Esophagus muscularis mucosa (tissue), 3 donors: ENCODE data around the gene TMEM94.

ENCODE experiments used
- POLR2A ChIP-seq: fragments of 450-650 bp; IDR thresholded peaks from one replicate; pipeline ENCODE4 v1.6.1; 2017; ENCODE audit warnings: antibody characterized with exemption, moderate library complexity, mild to moderate bottlenecking, low read depth
- TF ChIP-seq, protein P1 (sequence below), 3 experiments: fragments of 200-600 bp in 2 of 3; fragments of 450-650 bp in 1 of 3; sonication (generic) in 2 of 3; IDR thresholded peaks; one replicate each; pipeline ENCODE4 v1.5.1; 2017 to 2019; ENCODE audit warnings: antibody characterized with exemption in 3 of 3, mild to moderate bottlenecking in 2 of 3, moderate library complexity in 1 of 3

DNA sequence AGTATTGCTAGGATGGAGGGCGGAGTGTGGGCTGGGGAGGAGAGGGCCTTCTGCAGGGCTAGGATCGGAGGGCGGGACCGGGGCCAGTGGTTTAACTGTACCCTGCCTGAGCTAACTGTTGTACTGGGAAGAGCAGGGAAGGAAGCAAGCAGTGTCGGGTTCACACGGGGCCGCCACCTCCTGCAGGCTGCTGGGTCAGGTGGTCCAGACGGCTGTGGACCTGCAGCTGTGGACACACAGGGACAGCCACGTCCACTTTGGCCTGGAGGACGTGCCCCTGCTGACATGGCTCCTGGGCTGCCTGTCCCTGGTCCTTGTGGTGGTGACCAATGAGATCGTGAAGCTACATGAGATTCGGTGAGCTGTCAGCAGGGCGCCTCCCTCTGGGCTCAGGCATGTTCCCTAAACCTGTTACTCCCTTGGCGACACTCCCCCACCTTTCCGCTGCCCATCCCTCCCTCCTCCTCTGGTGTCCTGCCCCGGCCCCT, 42.3 kb downstream of the TMEM94 start:
- TF ChIP-seq, protein P1, sequence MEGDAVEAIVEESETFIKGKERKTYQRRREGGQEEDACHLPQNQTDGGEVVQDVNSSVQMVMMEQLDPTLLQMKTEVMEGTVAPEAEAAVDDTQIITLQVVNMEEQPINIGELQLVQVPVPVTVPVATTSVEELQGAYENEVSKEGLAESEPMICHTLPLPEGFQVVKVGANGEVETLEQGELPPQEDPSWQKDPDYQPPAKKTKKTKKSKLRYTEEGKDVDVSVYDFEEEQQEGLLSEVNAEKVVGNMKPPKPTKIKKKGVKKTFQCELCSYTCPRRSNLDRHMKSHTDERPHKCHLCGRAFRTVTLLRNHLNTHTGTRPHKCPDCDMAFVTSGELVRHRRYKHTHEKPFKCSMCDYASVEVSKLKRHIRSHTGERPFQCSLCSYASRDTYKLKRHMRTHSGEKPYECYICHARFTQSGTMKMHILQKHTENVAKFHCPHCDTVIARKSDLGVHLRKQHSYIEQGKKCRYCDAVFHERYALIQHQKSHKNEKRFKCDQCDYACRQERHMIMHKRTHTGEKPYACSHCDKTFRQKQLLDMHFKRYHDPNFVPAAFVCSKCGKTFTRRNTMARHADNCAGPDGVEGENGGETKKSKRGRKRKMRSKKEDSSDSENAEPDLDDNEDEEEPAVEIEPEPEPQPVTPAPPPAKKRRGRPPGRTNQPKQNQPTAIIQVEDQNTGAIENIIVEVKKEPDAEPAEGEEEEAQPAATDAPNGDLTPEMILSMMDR (IDR thresholded peaks at IDR 0.05), result no peak
- TF ChIP-seq POLR2A, result no peak
